C4-2B (cell line): ENCODE measurements around the gene C3orf52.

ENCODE experiments used
- CTCF ChIP-seq: fragments of 450-650 bp; conservative IDR thresholded peaks from 2 replicates; pipeline ENCODE4 v1.5.1; 2017; ENCODE audit warnings: mild to moderate bottlenecking
- ZFX ChIP-seq: fragments of 450-650 bp; IDR thresholded peaks from 2 replicates; pipeline ENCODE4 v1.6.1; 2017

DNA sequence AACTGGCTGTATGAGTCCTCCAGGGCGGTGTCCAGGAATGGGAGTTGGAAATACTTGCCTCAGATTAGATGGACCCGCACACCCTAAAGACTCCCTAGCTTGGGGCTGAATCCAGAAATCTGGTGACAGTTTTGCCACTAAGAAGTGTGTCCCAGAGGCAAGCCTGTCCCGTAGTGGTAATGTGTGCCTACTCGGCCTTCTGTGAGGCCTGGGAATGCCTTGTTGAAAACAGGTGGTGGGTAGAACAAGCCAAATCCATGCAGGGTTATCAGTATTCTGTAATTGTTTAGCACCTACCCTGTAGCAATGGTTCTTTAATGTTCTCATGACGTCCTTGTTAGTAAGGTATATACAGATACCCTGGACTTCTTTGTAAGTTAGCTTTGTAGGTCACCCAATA is 1.6 kb downstream of the C3orf52 start:
- TF ChIP-seq CTCF (no peak), ZFX (no peak)
